Prostate gland (tissue), 2 donors: Measurements from ENCODE around the gene PTPN2.

Experiments used
- CTCF ChIP-seq, 4 experiments: fragments of 200-600 bp in 2 of 4; fragments of 450-650 bp in 2 of 4; sonication (generic) in 2 of 4; IDR thresholded peaks; 1 replicate in 3 of 4; 2 replicates in 1 of 4; pipeline ENCODE4 v1.5.1; 2016 to 2019; ENCODE audit warnings: antibody characterized with exemption in 4 of 4, mild to moderate bottlenecking in 2 of 4, moderate library complexity in 2 of 4
- POLR2A ChIP-seq: fragments of 450-650 bp; IDR thresholded peaks from one replicate; pipeline ENCODE4 v1.6.1; 2016; ENCODE audit warnings: antibody characterized with exemption, mild to moderate bottlenecking

- TF ChIP-seq CTCF (IDR thresholded peaks at IDR 0.05) (no peak), POLR2A (no peak)
These were observed 116.4 kb downstream of the PTPN2 start for GRCh38 chr18:12767580-12768155.
